ENCODE measurements around the gene CLEC2A.
"Not testable (repeated sequence)": the region's sequence is repeated elsewhere in the genome, so short reads cannot be mapped to it uniquely, and the experiment has no call there.

The CLEC2A gene, protein sequence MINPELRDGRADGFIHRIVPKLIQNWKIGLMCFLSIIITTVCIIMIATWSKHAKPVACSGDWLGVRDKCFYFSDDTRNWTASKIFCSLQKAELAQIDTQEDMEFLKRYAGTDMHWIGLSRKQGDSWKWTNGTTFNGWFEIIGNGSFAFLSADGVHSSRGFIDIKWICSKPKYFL

DNA sequence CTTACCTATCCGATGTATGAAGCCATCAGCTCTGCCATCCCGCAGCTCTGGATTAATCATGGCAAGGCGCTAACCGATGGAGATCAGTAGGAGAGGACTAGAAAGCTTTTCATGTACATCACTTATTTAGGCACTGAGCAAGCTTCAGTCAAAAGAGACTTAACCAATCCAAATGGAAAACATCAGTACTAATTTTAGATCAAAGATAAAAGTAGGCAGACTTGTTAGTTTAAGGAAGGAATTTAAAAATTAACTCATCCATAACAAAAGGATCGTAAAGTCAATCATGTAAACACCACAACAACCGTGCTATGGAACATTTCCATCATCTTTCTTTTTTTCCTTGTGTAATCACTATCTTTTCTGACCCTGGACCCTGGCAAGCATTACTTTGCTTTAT lies at the start of gene CLEC2A:
CLEC2A (minus strand) TSS at position 101 of the 400 bp plus-strand sequence; CDS start at position 60, 41 bp downstream.
- no peak for DNase-seq

DNA sequence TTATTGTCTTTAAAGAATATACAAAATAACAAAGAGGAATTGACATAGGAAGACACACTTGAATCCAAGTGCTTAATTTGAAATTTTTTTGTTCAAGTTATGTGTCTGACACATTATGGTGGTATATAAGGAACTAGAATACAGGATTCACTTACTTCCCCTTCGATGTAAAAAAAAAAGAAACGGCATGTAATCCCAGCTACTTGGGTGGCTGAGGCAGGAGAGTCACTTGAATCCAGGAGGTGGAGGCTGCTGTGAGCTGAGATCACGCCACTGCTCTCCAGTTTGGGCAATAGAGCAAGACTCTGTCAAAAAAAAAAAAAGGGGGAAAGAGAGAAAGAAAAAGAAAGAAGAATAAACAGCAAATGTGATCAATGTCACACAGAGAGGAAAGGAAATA lies 48.0 kb upstream of the CLEC2A start:
- no peak for DNase-seq

DNA sequence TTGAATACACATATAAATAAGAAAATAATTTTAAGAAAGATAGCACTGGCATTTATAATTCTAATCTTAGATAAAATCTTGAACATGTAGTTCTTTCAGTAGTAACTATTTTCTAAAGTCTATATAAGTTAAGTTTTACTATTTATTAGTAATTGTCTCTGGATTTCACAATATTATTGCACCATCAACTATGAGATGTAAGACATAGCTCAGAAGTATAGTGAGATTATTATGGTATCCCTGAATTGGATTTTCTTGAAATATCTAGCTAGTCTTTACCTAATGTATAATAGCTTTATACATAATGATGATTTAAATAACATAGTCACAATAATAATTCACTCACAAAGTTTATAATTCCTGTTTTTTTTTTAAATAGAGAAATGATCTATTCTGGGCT lies 45.7 kb upstream of the CLEC2A start:
- no peak for DNase-seq

DNA sequence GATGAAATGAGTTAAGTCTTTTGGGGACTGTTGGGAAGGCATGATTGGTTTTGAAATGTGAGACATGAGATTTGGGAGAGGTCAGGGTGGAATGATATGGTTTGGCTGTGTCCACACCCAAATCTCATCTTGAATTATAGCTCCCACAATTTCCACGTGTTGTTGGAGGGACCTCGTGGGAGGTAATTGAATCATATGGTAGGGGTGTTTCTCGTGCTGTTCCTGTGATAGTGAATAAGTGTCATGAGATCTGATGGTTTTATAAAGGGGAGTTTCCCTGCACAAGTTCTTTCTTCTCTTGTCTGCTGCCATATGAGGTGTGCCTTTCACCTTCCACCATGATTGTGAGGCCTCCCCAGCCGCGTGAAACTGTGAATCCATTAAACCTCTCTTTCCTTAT lies 44.5 kb upstream of the CLEC2A start:
- DNase-seq, result not testable (repeated sequence)

DNA sequence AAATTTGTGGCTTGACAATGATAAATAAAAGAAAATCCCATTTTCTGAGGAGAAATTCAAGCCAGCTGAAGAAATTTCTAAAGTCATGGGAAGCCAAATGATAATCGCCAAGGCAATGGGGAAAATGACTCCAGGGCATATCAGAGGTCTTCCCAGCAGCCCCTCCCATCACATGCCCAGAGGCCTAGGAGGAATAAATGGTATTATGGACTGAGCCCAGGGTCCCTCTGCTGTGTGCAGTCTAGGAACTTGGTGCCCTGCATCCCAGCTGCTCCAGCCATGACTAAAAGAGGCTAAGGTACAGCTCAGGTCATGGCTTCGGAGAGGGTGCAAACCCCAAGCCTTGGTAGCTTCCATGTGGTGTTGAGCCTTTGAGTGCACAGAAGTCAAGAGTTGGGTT lies 43.4 kb upstream of the CLEC2A start:
- no peak for DNase-seq

DNA sequence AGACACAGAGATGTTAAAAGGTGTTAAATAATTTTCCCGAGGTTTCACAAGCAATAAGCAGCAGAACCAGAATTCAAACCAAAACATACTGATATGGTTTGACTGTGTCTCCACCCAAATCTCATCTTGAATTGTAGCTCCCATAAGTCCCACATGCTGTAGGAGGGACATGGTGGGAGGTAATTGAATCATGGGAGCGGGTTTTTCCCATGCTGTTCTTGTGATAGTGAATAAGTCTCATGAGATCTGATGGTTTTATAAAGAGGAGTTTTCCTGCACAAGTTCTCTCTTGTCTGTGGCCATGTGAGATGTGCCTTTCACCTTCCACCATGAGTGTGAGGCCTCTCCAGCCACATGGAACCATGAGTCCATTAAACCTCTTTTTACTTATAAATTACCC lies 42.6 kb upstream of the CLEC2A start:
- not testable (repeated sequence) for DNase-seq

DNA sequence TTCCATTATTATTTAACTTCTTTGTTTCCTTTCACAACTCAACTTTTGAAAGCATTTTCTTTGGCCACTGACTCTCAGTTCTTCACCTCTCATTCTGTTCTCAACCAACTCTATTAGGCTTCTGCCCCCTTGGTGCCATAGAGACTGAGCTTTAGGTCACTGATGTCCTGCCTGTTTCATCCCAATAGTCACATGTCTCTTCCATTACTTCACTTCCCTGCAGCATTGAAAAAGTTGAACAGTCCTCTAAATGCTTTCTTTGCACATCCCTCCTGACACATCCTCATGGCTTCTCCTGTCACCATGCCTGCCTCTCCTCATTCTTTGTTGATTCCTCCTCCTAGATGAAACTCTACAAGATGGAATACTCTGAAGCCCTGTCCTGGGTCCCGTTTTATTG lies 41.8 kb upstream of the CLEC2A start:
- DNase-seq, result no peak

DNA sequence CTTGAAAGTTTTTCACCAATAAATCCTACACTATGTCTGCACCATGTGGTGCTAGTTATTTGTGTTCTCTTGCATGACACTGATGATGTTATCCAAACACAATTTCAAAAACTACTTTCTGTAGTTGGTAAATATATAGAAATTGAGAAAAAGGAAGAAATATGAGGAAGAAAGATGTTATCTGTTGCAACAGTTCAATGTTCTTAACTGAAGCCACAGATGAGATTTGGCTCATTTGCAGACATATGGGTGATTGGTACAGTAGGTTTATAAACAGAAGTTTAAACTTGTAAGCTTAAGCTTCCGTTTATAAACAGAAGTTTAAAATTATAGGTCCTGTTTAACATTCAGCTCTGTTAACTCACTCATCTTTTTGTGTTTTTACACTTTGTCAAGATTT lies 39.0 kb upstream of the CLEC2A start, which contains the start of gene CLEC12A:
CLEC12A (plus strand) TSS at position 229 of the 400 bp plus-strand sequence. CDS start 188 bp downstream, outside the sequence.
- no peak for DNase-seq

DNA sequence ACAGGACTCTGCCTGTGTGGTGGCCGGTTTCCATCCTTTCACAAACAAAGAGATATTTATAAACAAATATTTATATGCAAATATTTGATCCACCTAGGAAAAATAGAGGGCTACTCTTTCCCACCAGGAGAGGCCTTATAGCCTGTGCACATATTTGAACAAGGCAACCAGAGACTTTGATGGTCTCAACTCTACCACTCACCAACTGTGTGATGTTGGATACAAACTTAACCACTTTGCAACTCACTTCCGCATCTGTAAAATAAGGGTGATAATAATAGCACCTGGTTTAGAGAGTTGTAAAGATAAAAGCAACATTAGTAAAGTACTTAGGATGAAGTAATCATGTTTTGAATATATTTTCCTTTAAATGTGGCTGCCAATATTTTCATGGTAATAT lies 37.5 kb upstream of the CLEC2A start:
- DNase-seq, result no peak

DNA sequence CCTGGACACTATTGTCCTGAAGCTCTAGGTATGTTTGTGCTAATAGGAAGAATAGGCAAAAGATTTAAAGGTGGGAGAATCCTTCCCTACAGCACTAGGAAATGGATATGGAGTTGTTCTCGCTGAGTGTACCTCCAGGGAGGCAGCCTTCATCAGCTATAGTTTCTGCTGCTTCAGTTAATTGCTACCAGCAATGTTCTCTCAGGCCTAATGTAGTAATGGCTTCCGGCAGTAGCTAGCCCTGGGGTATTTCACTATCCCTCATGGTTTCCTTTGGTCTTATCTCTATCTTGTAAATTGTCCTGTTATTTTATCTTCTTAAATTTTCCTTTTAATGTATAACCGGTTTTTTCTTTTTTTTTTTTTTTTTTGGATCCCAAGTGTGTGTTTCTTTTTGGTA lies 29.7 kb upstream of the CLEC2A start:
- no peak for DNase-seq

DNA sequence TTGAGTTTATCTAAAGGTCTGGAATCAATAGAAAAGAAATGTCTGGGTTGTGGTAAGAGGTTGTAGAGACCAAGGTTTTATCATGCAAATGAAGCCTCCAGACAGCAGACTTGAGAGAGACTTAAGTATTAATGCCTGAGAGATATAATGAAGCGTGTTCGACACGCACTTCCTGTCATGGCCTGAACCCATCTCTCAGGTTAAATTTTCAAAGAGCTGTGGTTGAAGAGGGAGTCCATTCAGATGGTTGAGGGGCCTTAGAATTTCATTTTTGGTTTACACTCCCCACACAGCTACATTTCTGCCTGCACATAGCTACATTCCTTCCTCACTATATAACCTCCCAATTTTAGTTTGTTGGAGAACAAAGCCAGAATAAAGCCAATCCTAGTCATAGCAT lies 28.9 kb upstream of the CLEC2A start:
- no peak for DNase-seq

DNA sequence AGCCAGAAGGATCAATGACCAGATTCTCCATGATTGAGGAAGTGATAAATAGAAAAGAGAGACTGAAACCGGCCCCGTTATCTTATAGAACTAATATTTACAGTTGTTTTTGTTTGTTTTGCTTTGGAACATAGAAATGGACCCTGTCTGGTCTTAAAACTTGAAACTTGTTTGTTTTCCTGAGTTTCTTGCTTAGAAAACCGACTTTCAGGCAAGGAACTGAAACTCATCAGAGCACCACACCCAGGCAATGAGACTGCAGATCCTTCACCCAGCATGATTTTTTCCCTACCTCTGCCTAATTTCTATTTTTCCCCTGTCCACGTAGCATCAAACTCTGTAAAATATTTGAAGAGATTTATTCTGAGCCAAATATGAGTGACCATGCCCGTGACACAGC lies 28.4 kb upstream of the CLEC2A start:
- no peak for DNase-seq

DNA sequence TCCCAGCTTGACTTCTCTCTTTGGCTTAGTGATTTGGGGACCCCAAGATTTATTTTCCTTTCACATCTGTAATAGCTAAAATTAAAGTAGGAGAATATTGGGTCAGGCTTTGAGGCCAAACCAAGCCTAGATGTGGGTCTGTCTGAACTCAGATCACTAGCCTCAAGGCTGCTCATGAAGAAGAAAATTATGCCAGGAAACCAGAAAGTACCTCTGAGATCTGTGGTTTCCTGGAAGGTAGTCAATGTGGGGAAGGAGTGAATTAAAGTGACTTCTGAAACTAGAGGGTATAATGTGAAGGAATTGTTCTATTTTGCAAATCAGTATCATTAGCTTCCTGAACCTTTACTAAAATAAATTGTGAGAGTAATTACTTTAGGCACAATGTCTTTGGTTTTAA lies 25.7 kb upstream of the CLEC2A start:
- no peak for DNase-seq

DNA sequence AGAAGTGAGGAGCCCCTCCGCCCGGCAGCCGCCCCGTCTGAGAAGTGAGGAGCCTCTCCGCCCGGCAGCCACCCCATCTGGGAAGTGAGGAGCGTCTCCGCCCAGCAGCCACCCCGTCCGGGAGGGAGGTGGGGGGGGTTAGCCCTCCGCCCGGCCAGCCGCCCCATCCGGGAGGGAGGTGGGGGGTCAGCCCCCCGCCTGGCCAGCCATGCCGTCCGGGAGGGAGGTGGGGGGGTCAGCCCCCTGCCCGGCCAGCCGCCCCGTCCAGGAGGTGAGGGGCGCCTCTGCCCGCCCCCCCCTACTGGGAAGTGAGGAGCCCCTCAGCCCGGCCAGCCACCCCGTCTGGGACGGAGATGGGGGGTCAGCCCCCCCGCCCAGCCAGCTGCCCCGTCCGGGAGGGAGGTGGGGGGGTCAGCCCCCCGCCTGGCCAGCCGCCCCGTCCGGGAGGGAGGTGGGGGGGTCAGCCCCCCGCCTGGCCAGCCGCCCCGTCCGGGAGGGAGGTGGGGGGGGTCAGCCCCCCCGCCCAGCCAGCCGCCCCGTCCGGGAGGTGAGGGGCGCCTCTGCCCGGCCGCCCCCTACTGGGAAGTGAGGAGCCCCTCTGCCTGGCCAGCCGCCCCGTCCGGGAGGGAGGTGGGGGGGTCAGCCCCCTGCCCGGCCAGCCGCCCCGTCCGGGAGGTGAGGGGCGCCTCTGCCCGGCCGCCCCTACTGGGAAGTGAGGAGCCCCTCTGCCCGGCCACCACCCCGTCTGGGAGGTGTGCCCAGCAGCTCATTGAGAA lies 21.0 kb upstream of the CLEC2A start:
- not testable (repeated sequence) for DNase-seq

DNA sequence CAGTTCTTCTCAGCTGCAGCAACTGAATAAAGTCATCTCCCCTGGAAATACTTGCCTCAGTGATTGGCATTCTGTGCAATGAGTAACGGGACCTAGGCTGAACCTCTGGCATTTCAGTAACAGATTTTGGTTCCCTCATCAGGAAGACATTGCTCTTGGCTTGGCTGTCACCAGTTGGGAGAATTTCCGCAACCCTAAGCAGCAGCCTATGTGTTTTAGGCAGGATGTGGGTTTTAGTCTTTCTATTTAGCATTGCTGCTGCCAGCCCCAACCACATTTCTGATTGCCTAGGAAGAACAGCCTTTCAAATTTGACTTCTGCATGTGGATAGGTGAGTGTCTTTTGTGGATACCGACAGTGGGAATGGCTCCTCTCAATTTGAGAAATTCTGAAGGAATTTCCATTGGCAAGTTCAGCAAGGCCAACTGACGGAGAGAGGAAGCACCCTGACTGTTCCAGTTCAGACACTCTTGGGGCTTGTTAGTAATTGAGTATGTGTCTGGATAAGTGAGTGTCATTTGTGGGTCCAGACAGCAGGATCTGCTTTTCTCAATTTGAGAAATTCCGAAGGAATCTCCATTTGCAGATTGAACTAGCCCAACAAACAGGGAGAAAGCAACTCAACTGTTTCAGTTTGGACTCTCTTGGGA lies 19.0 kb upstream of the CLEC2A start:
- no peak for DNase-seq

DNA sequence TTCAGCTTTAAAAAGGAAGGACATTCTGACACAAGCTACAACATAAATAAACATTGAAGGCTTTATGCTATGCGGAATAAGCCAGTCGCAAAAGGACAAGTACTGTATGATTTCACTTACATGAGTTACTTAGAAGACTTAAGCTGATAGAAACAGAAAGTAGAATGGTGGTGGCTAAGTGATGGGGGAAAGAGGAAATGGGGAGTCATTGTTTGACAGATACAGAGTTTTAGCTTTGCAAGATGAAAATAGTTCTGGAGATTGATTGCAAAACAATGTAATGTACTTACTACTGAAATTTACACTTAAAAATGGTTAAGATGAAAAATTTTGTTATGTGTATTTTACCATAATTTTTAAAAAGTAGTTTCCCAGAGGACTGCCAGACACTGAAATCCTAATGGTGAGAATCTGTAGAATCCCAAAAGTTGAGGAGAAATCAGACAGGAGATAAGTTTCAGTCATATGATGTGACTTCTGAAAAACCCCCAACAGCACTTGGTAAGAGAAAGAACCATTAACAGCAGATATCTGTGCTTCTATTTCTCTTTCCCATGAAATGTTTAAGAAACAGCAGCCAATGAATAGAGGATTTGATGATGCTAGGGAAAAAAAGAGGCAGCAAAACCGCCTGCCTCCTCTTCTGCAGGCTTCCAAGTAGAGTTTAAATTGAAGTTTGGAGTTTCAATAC lies 16.6 kb upstream of the CLEC2A start:
- DNase-seq, result no peak

DNA sequence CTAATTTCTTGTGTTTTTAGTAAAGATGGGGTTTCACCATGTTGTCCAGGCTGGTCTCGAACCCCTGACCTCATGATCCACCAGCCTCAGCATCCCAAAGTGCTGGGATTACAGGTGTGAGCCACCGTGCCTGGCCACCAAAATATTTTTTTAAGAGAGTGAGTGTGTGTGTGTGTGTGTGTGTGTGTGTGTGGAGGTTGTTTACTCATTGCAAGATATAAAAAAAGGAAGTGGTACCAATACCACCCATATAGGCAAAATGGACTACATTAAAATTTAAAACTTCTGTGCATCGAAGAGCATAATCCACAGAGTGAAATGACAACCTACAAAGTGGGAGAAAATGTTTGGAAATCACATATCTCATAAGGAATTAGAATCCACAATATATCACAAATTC lies 15.5 kb upstream of the CLEC2A start:
- DNase-seq, result no peak

DNA sequence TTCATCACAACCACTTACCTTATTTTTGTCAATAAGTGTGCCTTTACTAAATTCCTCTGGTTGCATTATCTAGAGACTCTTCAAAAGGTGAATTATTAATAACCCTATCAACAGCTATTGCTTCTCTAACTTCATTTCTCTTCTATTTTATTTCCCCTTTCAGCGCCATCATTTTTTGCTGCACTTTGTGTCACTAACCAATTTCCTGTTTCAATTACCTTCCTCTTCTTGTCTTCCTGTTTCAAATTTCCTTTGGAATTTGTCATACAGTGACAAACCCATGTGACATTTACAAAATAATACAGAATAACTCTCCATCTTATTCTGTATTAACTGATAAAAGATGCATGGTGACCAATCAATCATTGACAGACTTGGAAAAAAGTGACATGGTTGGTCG lies 12.2 kb upstream of the CLEC2A start:
- no peak for DNase-seq

DNA sequence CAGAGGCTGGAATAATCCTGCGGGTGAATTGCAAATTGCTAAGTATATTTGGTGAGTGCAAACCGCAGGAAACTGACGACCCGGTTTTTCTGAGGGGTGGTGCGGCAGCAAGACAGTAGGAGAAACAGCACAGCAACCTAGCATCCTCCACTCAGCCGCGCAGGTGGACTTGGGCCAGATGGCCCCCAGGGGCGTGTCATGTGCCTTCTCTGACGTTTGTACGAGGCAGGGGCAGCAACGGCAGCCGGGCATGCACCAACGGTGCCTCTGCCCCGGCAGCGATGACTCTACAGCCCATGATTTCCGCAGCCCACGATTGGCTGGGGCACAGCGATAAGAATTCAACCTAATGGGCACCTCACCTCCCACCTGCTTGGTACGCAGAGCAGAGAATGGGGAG lies 11.1 kb upstream of the CLEC2A start:
- no peak for DNase-seq

DNA sequence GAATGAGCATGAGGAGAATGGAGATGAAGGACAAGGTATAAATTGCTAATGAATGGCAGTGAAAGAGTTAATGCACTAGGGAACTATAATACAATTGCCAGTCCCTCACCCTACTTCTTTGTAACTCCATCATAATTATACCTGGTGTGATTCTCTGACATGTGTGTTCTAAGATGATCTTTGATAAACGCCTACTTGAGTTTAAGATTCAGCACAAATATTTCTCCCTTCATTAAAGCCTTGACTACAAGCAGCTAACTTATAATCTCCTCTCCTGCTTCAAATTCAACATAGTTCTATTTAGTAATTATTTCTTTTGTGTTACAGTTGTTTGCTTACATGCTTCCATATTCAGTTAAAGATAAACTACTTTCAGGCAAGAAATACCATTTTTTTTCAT lies 9.7 kb upstream of the CLEC2A start:
- no peak for DNase-seq

DNA sequence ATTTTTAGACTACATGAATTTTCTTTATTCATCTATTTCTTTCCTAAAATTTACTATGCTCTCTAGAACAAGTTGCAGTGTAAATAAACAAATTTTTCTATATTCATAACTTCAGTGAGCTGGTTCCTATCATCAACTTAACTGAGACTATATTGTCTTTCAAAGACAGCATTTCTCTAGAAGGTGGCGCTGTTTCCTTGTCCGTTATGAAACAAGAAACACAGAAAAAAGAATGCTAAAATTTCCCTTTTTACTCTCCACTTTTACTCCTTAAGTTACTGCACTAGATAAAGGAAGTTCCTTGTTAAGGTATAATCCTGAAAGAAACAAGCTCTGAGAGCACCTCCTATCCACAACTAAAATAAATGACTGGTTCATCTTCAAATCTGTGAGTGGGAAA lies 8.2 kb upstream of the CLEC2A start:
- no peak for DNase-seq

DNA sequence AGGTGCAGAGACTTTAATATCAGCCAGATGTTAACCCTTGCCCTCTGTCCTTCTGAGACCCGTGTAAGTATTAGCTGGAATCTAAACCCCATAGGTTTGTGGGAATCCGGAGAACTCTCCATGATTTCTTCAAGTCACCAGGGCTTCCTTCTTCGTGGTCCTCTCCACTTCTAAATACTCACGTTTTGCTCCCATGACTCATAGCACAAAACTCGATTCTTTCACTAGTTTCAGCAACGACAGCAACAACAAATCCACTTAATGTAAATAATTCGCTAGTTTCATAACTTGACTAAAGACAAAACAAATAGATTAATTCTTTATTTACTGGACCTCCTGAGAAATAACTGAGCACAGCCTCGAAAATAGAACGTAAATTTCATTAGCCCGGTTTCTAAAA lies 4.4 kb upstream of the CLEC2A start:
- no peak for DNase-seq

DNA sequence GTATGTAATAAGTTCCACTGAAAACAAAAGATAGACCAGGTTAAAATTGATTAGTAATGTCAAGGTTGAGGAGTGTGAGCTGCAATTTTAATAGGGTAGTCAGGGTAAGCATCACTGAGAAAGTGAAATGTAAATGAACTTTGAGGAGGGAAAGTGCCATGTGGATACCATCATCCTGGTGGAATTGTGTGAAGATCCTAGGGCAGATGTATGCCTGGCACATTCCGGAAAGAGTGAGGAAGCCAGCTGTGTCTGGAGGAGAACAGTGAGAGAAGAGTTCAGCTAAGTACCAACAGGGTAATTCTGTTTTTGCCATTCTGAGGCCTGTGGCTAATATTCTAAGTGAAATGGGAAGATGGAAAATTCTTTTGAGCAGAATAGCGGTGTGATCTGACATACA lies 2.9 kb upstream of the CLEC2A start:
- no peak for DNase-seq

DNA sequence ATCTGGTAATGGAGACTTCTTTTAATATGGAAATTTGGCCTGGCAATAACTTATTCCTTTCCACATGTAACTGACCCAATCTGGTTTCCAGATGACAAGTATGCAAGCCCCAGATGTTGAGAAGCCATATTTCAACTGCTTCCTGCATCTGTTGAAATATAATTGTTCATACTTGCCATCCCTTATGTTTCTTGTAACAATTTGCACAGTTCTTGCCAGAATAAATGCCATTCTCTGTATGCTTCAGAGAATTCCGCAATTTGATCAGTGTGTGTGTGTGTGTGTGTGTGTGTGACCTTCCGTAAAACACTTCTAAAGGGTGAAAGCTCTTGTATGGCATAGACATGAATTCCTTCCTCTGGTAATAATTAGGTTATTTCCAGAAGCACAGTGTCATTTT lies 1.8 kb upstream of the CLEC2A start:
- no peak for DNase-seq
